Right lobe of liver (tissue), 4 donors: ENCODE measurements around the gene NNT.
A peak's percentile ranks its signal among the peaks of the same experiment; 100 is the strongest.

ENCODE experiments used
- CTCF ChIP-seq, 4 donors: fragments of 200-600 bp in 3 of 4; fragments of 450-650 bp in 1 of 4; IDR thresholded peaks; one replicate each; pipeline versions ENCODE4 v1.5.1 to v1.8.0; 2016 to 2022; ENCODE audit warnings: antibody characterized with exemption in 4 of 4, mild to moderate bottlenecking in 2 of 4
- POLR2A ChIP-seq: fragments of 450-650 bp; IDR thresholded peaks from one replicate; pipeline ENCODE4 v1.6.1; 2017; ENCODE audit warnings: antibody characterized with exemption, mild to moderate bottlenecking
- donor health status: DM: no; HTN: no; CAD: no.
- donor health status: DM: no; HTN: no; CAD: no.
- donor health status: DM: no; HTN: yes; CAD: no.

- TF ChIP-seq CTCF (IDR thresholded peaks at IDR 0.05) (peak in 3 of 4 donors; percentile 7 to 26 (median 19)), POLR2A (no peak)
Measured at GRCh38 chr5:43609752-43610151, 6.8 kb downstream of the NNT start.
